ENCODE measurements around the gene POU4F3.

POU4F3 gene

DNA sequence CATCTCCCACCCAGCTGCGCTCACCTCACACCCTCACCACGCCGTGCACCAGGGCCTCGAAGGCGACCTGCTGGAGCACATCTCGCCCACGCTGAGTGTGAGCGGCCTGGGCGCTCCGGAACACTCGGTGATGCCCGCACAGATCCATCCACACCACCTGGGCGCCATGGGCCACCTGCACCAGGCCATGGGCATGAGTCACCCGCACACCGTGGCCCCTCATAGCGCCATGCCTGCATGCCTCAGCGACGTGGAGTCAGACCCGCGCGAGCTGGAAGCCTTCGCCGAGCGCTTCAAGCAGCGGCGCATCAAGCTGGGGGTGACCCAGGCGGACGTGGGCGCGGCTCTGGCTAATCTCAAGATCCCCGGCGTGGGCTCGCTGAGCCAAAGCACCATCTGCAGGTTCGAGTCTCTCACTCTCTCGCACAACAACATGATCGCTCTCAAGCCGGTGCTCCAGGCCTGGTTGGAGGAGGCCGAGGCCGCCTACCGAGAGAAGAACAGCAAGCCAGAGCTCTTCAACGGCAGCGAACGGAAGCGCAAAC lies 1.1 kb downstream of the POU4F3 start:
- H3K4me3 ChIP-seq (ENCODE audit: low read length) = no peak overlapping the region
- TF ChIP-seq, protein P1, sequence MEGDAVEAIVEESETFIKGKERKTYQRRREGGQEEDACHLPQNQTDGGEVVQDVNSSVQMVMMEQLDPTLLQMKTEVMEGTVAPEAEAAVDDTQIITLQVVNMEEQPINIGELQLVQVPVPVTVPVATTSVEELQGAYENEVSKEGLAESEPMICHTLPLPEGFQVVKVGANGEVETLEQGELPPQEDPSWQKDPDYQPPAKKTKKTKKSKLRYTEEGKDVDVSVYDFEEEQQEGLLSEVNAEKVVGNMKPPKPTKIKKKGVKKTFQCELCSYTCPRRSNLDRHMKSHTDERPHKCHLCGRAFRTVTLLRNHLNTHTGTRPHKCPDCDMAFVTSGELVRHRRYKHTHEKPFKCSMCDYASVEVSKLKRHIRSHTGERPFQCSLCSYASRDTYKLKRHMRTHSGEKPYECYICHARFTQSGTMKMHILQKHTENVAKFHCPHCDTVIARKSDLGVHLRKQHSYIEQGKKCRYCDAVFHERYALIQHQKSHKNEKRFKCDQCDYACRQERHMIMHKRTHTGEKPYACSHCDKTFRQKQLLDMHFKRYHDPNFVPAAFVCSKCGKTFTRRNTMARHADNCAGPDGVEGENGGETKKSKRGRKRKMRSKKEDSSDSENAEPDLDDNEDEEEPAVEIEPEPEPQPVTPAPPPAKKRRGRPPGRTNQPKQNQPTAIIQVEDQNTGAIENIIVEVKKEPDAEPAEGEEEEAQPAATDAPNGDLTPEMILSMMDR (IDR thresholded peaks at IDR 0.05; ENCODE audit: insufficient read depth, low read depth, low read length, missing control alignments) = no peak
- DNase-seq (ENCODE audit: low read depth) = no peak

DNA sequence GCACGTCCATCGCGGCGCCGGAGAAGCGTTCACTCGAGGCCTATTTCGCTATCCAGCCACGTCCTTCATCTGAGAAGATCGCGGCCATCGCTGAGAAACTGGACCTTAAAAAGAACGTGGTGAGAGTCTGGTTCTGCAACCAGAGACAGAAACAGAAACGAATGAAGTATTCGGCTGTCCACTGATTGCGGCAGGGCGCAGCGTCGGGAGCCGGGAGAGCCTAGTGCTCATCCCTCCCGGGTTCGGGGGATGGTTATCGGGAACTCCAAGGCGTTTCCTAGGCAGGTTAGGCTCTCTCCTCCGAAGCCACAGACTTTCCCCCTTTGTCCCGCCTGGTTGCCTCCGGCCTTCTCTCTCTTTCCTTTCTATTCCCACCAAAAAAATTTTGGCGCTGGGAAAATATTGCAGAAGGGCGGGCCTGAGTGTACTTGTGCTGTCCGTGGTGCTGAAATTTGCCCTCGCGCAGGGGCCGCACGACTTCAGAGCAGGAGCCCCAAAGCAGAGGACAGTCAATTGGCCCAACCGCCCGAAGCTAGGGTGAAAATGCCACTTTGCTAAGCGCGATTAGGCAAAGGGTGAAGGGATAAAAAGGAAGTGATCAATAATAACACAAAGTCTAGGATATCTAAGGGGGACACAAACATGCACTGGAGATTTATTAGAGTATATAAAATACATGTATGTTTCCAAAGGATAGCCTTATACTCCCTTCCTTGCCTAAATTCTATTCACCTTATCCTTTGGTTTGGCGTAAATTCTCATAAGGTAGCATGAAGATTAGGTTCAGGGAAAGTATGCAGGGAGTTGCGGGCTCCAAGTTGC lies 1.8 kb downstream of the POU4F3 start:
- no peak overlapping the region for H3K4me3 ChIP-seq (ENCODE audit: low read length)
- DNase-seq (ENCODE audit: low read depth) = peak; percentile 73
- TF ChIP-seq, protein P1 (IDR thresholded peaks at IDR 0.05; ENCODE audit: insufficient read depth, low read depth, low read length, missing control alignments) = no peak

DNA sequence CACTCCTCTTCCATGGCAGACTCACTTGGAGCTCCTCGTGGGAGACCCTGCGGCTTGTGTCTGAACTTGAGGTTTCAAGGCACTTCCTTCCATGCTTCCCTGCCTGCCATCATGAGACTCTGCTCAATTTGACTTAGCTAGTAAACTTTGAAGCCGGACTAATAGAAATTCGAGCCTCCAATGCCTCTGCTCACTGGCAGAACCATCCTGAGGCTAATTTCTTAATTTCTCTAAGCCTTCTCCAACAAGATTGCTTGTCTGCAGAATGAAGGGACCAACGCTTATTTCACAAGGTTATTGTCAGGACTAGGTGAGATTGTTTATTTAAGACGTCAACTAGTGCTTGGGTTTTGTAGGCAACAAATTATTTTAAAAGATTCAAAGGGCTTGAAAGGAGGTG lies 3.2 kb downstream of the POU4F3 start:
- no peak overlapping the region for H3K4me3 ChIP-seq (ENCODE audit: low read length)
- TF ChIP-seq, protein P1 (IDR thresholded peaks at IDR 0.05; ENCODE audit: insufficient read depth, low read depth, low read length, missing control alignments) = no peak
- DNase-seq (ENCODE audit: low read depth) = no peak

DNA sequence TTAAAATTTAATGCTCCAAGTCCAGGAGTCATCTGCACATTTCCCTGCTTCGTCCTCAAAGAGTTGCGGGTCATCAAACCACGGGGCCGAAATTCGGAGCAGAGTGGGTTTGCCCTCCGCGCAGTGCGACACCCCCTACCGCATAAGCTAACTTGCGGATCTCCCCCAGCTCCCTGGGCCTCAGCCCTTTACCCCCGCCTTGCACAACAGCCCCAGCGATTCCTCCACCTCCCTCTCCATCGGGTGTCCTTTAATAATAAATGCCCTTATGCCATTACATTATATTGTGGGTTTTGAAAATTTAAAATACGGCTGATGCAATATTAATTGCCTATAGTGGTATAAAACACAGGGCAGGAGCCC lies 3.9 kb downstream of the POU4F3 start:
- DNase-seq (ENCODE audit: low read depth) = no peak
- TF ChIP-seq, protein P1 (IDR thresholded peaks at IDR 0.05; ENCODE audit: insufficient read depth, low read depth, low read length, missing control alignments) = no peak
- H3K4me3 ChIP-seq (ENCODE audit: low read length) = no peak overlapping the region

DNA sequence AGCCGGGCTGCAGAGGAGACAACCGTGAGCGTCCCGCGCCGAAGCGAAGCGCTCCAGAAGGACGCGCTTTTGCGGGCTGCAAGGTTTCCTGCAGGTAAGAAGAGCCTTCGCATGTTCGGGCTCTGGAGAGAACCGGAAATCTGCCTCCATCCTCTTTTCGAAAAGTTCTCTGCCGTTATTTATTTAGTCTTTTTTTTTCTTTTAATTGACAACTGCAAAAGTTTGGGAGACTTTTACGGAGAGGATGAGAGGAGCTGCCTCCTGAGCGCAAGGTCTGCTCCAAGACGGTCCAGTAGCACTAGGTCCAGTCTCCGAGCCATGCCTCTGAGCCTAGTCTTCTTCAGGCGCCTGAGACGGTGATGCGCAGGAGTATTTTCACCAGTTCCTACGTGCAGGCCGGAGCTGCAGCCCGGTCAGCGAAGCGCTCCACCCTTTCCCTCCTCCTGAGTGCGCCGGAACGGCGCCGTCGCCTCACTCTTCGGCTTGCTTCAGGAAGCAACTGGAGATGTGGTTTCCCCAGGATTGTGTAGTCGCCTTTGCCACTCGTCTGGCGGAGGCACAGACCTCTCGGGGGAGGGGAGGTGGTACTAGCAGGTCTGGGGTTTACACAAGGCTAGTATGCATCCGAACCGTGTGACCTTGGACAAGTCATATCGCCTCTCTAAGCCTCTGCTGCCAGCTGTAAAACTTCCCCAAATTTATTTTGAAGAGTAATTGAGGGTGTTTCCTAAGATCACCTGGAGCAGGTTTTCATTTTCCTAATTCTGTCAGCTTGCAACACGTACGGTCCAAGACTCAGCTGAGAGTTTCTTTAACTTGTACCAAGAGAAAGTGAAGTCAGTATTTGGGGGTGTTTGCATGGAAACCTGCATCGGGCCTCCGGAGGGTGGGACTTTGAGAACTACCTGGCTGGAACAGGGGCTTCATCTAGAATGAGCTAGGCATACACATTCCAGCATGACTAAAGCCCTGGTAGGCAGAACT lies 4.5 kb downstream of the POU4F3 start:
- DNase-seq (ENCODE audit: low read depth) = no peak
- TF ChIP-seq, protein P1 (IDR thresholded peaks at IDR 0.05; ENCODE audit: insufficient read depth, low read depth, low read length, missing control alignments) = no peak
- no peak overlapping the region for H3K4me3 ChIP-seq (ENCODE audit: low read length)

DNA sequence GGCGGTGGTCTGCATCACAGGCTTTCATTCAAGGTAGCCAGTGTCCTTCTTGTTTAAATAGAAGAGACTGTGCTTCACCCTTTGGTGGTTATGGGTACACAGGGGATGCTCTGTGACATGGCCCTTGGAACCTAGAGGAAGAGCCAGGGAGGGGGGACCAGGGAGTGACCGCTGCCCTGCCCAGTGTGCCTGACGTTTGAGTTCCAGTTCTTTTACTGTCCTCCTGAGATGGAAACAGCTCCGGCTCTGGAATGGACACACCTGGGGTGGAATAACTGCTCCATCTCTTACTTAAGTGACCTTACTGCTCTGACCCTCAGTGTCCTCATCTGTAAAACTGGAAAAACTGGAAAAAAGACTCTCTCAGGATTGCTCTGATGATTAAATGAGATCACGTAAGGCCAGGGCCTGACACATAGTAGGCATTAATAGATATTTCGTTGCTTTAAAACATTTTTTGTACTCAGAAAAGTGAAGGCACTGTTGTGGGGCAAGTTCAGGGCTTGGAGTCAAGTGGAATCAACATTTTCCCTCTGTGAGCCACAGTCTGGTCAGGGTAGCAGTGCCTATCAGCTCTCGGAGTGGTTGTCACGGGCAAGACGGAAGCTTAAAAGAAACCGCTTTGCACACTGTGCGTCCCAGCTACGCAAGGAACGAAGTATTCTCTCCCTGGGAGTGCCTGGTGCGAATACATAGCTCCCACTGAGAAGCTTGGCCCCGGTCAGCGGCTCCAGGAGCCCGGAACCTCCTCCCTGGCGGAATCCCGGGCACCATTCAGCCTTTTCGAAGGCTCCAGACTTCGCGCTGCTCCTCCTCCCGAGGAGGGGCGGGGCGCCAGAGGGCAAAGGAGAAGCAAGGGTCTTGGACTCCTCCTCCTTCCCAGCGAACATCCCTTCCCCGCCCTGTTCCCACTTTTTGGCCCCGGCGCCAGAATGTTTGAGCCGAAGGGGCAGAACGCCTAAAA lies 5.8 kb downstream of the POU4F3 start:
- no peak overlapping the region for H3K4me3 ChIP-seq (ENCODE audit: low read length)
- no peak for DNase-seq (ENCODE audit: low read depth)
- TF ChIP-seq, protein P1 (IDR thresholded peaks at IDR 0.05; ENCODE audit: insufficient read depth, low read depth, low read length, missing control alignments) = no peak
